ENCODE measurements around the gene PRRX2.

PRRX2 gene

GRCh38 chr9:129665389-129665775 lies at the start of gene PRRX2:
Gene PRRX2, plus strand, starts transcription at chr9:129665647. Its CDS starts 221 bp downstream, at chr9:129665868.
- DNase-seq (ENCODE audit: low read depth in 2 of 2): no peak

GRCh38 chr9:129617167-129617566 lies 48.3 kb upstream of the PRRX2 start:
- DNase-seq (ENCODE audit: low read depth in 2 of 2): no peak

- DNase-seq (ENCODE audit: low read depth in 2 of 2): no peak
Measured at GRCh38 chr9:129619787-129620668, 45.4 kb upstream of the PRRX2 start.

GRCh38 chr9:129620669-129621295 lies 44.7 kb upstream of the PRRX2 start, which contains the start of gene C9orf50:
Gene C9orf50, minus strand, starts transcription at chr9:129621101. Its CDS starts 527 bp downstream, at chr9:129620574.
- no peak for DNase-seq (ENCODE audit: low read depth in 2 of 2)

GRCh38 chr9:129623331-129623730 lies 42.1 kb upstream of the PRRX2 start:
- DNase-seq (ENCODE audit: low read depth in 2 of 2): no peak

- peak; percentile 49 to 67 for DNase-seq (ENCODE audit: low read depth in 2 of 2)
Measured at GRCh38 chr9:129624168-129624759, 41.2 kb upstream of the PRRX2 start.

- no peak for DNase-seq (ENCODE audit: low read depth in 2 of 2)
Measured at GRCh38 chr9:129624947-129625346, 40.5 kb upstream of the PRRX2 start.

- peak; percentile 84 to 87 for DNase-seq (ENCODE audit: low read depth in 2 of 2)
Measured at GRCh38 chr9:129626079-129626624, 39.3 kb upstream of the PRRX2 start, which contains the start of gene NTMT1. Gene NTMT1, plus strand, starts transcription at chr9:129626163. Its CDS starts 6,541 bp downstream, at chr9:129632704.

- no peak for DNase-seq (ENCODE audit: low read depth in 2 of 2)
Measured at GRCh38 chr9:129626625-129627284, 38.7 kb upstream of the PRRX2 start.

GRCh38 chr9:129627556-129628440 lies 37.6 kb upstream of the PRRX2 start:
- no peak for DNase-seq (ENCODE audit: low read depth in 2 of 2)

- no peak for DNase-seq (ENCODE audit: low read depth in 2 of 2)
Measured at GRCh38 chr9:129628709-129629108, 36.7 kb upstream of the PRRX2 start.

GRCh38 chr9:129629251-129629820 lies 36.1 kb upstream of the PRRX2 start:
- DNase-seq (ENCODE audit: low read depth in 2 of 2): no peak

GRCh38 chr9:129630967-129631673 lies 34.3 kb upstream of the PRRX2 start:
- DNase-seq (ENCODE audit: low read depth in 2 of 2): no peak

GRCh38 chr9:129631674-129632129 lies 33.7 kb upstream of the PRRX2 start:
- no peak for DNase-seq (ENCODE audit: low read depth in 2 of 2)

- no peak for DNase-seq (ENCODE audit: low read depth in 2 of 2)
Measured at GRCh38 chr9:129632460-129632859, 33.0 kb upstream of the PRRX2 start.

- no peak for DNase-seq (ENCODE audit: low read depth in 2 of 2)
Measured at GRCh38 chr9:129633207-129633606, 32.2 kb upstream of the PRRX2 start.

- DNase-seq (ENCODE audit: low read depth in 2 of 2): no peak
Measured at GRCh38 chr9:129633848-129634247, 31.6 kb upstream of the PRRX2 start.

GRCh38 chr9:129635099-129636065 lies 30.1 kb upstream of the PRRX2 start:
- no peak for DNase-seq (ENCODE audit: low read depth in 2 of 2)

All from stimulated activated CD4-positive, alpha-beta T cell treated with anti-CD3 and anti-CD28 coated beads, Interleukin-15, amount 100 ng/mL, for 48 hours (primary cell).